RWPE1 (cell line): ENCODE data around the gene FANK1.
A peak's percentile ranks its signal among the peaks of the same experiment; 100 is the strongest.

ENCODE experiments used
- CTCF ChIA-PET: fragments of 350-600 bp; sonication (Branson Sonifier 250); formaldehyde crosslinking; extraction: SDS; loops from one replicate; lab custom pipeline; 2021; lab: Yijun Ruan, JAX
- POLR2A ChIA-PET: fragments of 400-600 bp; formaldehyde crosslinking; extraction: SDS; loops from one replicate; lab custom pipeline; 2020; ENCODE audit warnings: antibody characterized with exemption; ENCODE audit not compliant: low non-redundant PET; lab: Yijun Ruan, JAX
- DNase-seq: peaks from one replicate; pipeline ENCODE4 v3.0.0; 2012; ENCODE audit warnings: low spot score
- H3K27ac ChIP-seq: fragments of 450-650 bp; 2 replicates; pipeline ENCODE4 v1.5.1; 2017
- TF ChIP-seq, protein P1 (sequence below): fragments of 450-650 bp; conservative IDR thresholded peaks from 2 replicates; pipeline ENCODE4 v1.5.1; 2017; ENCODE audit warnings: low read depth, mild to moderate bottlenecking

Gene FANK1

GRCh38 chr10:125852487-125852886 lies 43.9 kb upstream of the FANK1 start:
- no peak for DNase-seq
- H3K27ac ChIP-seq: no peak overlapping the region
- POLR2A ChIA-PET: no interaction called here
- CTCF ChIA-PET: no interaction called here
- TF ChIP-seq, protein P1, sequence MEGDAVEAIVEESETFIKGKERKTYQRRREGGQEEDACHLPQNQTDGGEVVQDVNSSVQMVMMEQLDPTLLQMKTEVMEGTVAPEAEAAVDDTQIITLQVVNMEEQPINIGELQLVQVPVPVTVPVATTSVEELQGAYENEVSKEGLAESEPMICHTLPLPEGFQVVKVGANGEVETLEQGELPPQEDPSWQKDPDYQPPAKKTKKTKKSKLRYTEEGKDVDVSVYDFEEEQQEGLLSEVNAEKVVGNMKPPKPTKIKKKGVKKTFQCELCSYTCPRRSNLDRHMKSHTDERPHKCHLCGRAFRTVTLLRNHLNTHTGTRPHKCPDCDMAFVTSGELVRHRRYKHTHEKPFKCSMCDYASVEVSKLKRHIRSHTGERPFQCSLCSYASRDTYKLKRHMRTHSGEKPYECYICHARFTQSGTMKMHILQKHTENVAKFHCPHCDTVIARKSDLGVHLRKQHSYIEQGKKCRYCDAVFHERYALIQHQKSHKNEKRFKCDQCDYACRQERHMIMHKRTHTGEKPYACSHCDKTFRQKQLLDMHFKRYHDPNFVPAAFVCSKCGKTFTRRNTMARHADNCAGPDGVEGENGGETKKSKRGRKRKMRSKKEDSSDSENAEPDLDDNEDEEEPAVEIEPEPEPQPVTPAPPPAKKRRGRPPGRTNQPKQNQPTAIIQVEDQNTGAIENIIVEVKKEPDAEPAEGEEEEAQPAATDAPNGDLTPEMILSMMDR: no peak

DNA sequence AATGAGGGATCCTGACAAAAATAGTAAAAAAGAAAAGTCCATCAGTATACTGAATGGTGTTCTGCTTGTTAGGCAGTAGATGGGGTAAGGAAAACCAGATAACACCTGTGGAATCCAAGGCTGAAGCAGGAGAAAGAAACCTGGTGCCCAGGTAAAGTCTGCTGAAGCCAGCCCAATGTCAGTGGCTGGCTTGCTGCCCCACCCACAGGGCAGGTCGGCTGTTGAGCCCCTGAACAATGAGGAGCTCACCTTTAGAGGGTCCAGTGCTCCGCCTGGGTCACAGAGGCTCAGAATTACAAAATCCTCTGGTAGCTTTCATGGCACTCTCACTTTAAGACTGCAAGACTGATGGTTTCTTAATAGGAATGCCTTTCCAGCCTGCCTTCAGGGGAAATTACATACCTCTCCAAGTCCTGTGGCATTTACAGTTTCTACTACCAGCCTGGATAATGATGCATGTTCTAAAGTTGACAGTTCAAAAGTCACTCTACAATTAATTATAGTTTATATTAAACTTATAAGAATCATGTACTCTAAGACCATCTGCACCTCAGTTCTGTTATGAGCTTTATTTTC lies 39.1 kb upstream of the FANK1 start:
- CTCF ChIA-PET: interaction anchor here (0.6 kb wide), 1 partner anchor 1390 kb away, joined by 3 read pairs; no protein-coding TSS in a partner anchor
- POLR2A ChIA-PET: no interaction called here
- TF ChIP-seq, protein P1: no peak
- DNase-seq: no peak
- H3K27ac ChIP-seq: no peak overlapping the region

- CTCF ChIA-PET: no interaction called here
- POLR2A ChIA-PET: no interaction called here
These were observed 37.1 kb upstream of the FANK1 start for GRCh38 chr10:125859128-125859817.

DNA sequence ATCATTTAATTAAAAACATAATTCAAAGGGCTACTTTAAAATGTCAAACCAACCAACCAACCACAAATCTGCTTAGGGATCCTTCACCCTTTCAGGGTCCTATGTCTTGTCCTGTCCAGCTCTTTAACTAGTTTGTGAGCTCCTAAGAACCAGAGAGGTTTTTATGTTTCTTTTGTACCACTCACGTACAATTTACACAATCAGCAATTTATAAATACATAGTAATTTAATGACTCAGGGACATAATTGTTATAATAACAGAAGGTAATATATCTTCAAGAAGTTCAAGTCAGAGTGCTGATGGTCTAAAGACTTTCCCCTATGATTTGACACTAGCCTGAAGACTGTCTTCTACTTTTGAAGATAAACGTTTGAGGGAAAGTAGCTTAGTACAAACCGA lies 31.2 kb upstream of the FANK1 start:
- CTCF ChIA-PET: no interaction called here
- TF ChIP-seq, protein P1: no peak
- no peak overlapping the region for H3K27ac ChIP-seq
- POLR2A ChIA-PET: no interaction called here
- DNase-seq: no peak

More at GRCh38 chr10:125859128-125859817, 37.1 kb upstream of the FANK1 start:
- H3K27ac ChIP-seq: no peak overlapping the region
- DNase-seq: no peak
- TF ChIP-seq, protein P1: no peak

DNA sequence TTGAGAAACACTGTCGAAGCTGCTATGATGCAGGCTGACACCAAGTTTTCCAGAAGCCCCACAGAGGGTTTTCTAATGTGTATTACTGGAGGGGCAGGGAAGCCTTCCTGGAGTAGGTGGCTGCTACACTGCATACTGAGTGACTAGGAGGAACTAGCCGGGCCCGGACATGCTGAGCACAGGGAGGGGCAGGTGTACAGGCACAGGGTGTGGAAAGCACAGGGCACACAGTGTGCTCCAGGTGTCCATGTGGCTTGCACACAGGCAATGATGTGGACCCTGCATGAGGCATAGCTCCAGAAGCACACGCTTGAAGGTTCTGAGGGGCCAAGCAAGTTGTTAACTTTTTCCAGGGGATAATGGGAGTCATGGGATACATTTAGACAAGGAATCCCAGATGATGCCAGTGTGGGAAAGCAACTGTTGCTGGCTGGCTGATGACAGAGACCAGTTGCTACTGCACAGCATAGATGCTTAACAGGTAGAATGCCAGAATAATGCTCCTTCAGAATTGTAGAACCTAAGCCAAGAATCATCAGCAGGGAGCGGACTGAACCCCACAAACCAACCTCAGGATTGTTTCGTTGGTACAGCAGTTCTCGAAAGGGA lies 29.8 kb upstream of the FANK1 start:
- POLR2A ChIA-PET: no interaction called here
- TF ChIP-seq, protein P1: no peak
- no peak for DNase-seq
- CTCF ChIA-PET: interaction anchor here (0.6 to 0.7 kb wide), 2 partner anchors 150 to 370 kb away, joined by 3 read pairs; no protein-coding TSS in a partner anchor
- peak overlapping the region; percentile 43 for H3K27ac ChIP-seq

GRCh38 chr10:125868372-125868975 lies 27.9 kb upstream of the FANK1 start:
- ChIA-PET CTCF (interaction anchor here (0.6 to 1.8 kb wide), 9 partner anchors 9 to 518 kb away, joined by 3 to 7 read pairs (median 3); no protein-coding TSS in a partner anchor), POLR2A (no interaction called here)
- peak; percentile 56 for DNase-seq
- TF ChIP-seq, protein P1: peak; percentile 84
- no peak overlapping the region for H3K27ac ChIP-seq
